HG03039 (cell line): ENCODE measurements around the gene MYEOV.

Experiments
- ATAC-seq: cut with Tn5 transposase; IDR thresholded peaks from one replicate; pipeline ENCODE4 v1.9.1; 2021; ENCODE audit warnings: mild to moderate bottlenecking, moderate library complexity; ENCODE audit not compliant: unreplicated experiment

Gene MYEOV

DNA sequence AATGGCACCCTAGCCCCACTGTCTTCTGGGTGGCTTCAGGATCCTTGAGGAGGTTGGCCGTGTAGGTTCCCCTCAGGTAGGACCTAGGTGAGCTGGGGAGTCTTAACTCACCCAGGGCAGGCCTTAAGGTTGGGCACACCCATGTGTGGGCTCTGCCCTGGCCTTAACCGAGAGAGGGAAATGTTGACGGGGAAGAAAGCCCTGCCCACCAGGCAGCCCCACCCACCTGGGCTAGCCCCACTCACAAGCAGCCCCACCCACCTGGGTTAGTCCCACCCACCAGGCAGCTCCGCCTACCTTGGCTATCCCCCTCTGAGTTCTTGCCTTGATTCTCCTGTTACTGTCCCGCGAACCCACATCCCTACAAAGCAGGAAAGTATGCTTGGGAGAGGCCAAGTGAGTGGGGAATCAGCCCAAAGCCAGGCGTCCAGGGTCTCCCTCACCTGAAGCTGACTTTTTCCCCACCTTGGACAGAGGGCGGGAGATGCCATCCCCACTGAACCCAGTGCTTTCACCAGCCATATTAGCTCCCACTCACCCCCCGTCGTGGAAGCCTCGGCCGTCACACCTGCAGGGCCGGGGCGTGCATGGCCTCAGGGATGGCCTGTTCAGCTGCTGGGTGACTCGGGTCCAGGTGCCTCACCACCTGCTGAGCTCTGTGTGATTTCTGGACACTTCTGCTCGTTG lies at the start of gene MYEOV:
TSS of gene MYEOV (plus strand) at position 337 of the 687 bp plus-strand sequence. CDS start 1,200 bp downstream, outside the sequence.
- no peak for ATAC-seq

DNA sequence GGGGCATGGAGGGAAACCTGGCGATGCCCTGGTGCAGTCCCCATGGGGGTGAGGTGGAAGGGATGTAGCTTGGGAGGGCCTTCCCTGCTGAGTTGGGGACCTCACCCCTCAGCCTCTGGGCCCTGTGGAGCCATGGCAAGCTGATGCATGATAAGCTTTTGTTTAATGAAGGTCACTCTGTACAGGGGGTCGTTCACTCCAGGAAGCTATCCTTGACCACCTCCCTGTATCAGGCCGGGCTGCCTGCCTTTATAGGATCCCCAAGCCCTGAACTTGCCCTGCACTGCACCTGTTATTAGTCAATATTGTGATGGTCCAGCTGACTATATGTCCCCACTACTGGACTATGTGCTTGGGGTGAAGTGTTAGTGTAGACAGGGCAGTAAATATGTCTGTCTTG lies 49.7 kb upstream of the MYEOV start:
- no peak for ATAC-seq

GRCh38 chr11:69245041-69245440 lies 48.9 kb upstream of the MYEOV start:
- ATAC-seq = no peak

GRCh38 chr11:69245491-69246345 lies 48.2 kb upstream of the MYEOV start:
- no peak for ATAC-seq

DNA sequence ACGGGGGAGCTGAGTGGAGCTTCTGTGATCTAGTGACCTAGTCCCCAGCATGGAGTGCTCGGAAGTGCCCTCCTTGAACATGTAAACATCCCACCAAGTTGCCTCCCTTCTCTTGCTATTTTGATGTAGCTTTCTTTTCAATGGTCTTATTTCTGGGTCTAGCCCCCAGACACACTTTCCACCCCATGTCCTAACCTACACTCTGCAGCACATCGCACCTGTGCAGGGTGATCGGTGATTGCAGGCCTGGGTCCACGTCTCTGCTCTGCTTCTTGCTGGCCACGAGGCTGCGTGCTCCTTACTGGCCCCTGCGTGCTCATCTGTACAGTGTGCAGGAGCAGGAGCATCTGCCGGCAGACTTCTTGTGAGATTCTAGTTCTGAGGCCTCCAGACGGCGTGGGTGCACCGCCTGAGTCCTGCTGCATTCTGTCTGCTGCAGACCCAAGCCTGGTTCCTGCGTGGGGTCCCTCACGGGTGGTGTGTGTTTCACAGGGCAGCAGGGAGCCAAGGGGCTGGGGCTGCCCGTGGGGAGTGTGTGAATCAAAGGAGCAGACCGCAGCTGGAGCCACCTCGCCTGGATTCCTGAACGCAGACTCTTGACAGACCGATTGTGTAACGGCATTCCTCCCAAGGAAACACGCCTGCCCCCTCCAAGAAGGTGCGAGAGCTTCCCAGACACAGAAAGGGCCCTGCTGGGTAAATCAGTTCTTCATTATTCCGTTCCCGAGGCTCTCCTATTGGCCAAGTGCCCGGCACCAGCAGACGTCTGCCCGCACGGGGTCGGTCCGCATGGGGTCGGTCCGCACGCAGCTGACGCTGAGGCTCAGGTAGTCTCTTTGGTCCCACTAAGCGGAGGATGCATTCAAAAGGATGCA lies 44.4 kb upstream of the MYEOV start:
- ATAC-seq = no peak

DNA sequence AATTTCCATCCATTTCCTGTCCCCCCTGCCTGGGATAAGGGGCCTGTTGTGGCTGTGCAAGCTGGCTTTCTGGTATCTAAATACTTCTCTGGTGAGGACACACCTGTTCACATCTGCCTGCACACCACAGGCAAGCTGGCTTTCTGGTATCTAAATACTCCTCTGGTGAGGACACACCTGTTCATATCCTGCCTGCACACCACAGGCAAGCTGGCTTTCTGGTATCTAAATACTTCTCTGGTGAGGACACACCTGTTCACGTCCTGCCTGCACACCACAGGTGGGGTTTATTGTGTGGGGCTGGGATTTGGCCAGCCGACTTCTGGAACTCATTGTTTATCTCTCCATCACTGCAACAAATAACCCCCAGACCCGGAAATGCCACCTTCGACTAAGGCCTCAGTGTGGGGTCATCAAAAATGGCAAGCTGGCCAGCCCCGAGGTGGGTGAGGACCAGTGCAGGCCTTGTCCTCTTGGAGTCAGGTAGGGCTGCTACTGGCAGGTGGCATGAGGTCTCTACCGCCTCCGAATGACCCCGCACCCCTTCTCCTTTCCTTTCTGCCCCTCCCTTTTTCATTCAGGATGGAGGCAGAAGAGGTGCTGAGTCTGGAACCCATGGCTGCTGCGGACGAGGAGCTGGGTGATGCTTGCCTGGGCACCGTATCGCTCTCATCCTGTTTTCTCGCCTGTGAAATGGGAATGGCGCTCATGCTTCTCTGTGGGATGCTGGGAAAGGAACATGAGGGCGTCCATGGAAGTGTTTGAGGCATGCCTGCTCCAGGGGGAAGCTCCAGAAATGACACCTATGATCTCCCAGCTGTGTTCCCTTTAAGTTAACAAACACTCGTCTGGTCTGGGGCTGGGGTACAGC lies 43.5 kb upstream of the MYEOV start:
- no peak for ATAC-seq

DNA sequence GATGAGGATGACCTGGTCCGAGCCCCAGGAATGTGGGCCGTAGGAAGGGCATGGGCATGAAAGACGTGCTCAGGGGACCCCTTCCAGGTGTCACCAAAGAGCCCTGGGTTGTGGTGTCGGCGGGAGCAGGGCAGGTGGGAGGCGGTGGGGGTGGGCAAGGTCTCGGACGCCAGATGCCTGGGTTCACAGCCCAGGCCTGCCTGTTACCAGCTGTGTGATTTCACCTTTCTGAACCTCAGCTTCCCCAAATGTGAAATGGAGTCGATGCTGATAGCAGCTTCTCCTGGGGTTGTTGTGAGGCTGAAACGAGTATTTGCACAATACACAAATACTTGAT lies 42.9 kb upstream of the MYEOV start:
- no peak for ATAC-seq

- no peak for ATAC-seq
These were observed 42.1 kb upstream of the MYEOV start for GRCh38 chr11:69251639-69252489.

DNA sequence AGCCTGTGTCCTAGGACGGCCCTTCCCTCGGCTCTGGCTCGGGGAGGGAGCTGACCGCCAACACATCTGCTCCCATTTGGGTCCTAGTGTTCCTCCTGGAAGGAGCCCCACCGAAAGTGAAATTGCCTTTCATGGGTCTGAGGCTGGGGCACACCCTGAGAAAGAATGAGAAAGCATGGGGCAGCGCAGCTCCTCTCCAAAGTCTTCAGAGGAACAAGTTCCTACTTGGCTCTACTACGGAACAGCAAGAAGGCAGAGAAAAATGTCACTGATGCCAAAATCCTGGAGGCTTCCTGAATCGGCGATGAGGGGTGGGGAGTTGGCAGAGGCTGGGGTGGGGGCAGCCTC lies 41.5 kb upstream of the MYEOV start:
- ATAC-seq = no peak

DNA sequence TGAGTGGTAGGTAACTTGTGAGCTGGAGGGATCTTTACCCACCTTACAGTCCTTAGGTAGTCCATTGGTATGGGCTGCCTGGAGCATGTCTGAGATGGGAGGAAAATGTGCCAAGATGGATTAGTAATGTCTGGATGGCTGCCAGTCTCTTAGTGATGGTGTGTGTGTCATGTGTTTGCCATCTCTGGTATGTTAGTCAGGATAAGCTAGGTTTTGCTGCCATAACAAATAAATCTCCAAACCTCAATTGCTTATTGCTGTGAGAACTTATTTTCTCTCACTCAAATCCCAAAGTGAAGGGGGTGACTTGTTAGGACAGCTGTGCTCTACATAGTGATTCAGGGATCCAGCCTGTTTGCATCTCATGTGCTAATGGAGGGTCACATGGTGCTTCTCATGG lies 40.9 kb upstream of the MYEOV start:
- no peak for ATAC-seq

DNA sequence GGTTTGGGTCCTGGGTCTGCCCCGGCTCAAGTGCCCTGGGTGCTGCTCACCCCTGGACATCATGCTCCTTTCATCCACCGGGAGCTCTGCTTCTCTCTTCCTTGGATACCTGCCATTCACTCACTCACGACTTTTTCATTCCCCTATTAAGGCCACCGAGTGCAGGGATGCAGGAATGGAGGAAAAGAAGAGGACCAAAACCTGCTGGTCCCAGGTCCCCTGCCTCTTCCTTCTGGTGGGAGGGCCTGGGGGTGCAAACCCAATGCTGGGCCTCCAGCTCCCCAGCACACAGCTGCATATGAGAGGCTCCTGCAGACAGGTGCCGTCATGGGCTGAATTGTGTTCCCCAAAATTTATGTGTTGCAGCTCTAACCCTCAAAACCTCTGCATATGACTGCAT lies 36.8 kb upstream of the MYEOV start:
- ATAC-seq = no peak

GRCh38 chr11:69257838-69258658 lies 35.9 kb upstream of the MYEOV start:
- ATAC-seq = no peak

- ATAC-seq = no peak
These were observed 34.9 kb upstream of the MYEOV start for GRCh38 chr11:69259096-69259495.

DNA sequence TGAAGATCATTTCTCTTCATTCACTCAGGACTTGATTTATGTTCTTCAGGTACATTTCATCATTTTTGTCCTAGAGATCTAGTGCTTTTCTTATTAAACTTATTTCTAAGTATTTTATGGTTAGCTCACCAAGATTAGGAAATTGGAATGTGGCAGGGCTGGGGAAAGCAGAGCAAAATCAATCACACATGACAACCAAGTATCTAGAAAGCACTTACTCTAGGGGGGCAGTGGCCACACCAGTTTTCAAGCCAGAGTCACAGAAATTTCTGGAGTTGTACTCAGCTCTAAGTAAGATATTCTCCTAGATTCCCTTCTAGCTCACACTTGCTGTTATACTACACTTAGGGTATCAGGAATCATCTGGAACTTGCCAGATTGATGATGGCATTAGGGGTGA lies 33.3 kb upstream of the MYEOV start:
- no peak for ATAC-seq

DNA sequence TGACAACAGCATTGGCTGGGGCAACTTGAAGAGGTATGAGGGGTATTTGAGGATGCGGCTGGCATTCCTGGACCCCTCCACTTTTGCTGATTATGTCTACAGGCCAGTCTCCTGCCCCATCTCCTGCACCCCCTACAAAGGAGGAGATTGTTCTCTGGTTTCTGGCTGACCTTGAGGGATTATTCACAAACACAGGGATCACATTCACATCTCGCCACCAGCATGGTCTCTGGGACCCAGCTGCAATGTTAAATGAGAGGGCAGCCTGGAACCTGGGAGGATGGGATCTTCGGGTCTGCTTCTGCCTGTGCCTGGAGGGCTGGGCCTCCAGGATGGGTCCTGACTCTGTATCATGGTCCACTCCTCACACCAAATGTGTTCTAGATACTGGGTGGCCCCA lies 32.8 kb upstream of the MYEOV start:
- no peak for ATAC-seq

DNA sequence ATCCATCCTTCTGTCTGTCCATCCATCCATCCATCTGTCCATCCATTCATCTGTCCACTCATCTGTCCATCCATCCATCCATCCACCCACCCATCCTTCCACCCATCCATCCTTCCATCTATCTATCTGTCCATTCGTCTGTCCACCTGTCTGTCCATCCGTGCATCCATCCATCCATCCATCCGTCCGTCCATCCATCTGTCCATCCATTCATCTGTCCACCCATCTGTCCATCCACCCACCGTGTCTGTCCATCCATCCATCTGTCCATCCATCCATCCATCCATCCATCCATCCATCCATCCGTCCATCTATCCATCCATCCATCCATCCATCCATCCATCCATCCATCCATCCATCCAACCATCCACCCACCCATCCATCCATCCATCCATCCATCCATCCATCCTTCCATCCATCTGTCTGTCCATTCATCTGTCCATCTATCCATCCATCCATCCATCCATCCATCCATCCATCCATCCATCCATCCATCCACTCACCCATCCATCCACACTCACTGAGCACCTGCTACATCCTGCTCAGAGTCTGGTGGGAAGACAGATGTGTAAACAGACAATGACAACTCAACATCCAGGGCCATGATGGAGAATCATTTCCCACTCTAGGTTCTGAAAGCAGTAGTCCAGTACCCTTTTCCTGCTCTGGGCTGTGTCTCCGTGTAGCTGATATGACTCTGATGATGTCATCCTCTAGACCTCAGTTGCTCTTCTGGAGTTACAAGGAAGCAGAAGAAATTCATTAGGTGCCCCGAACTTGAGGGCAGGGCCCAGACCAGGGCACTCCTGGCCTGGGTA lies 30.8 kb upstream of the MYEOV start:
- ATAC-seq = no peak

DNA sequence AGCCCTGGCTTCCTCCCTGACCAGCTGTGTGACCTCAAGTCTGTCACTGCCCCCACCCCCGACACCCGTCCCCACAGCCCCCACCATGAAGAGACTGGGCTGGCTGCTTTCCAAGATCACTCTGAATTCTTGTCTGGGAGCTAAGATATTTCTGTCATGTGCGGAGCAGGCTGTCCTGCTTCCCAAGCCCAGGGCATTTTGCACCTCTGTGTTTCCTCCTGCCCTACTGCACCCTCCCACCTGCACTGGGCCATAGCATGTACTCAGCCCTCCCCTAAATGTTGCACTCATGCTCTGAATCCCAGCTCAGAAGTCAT lies 30.3 kb upstream of the MYEOV start:
- no peak for ATAC-seq

DNA sequence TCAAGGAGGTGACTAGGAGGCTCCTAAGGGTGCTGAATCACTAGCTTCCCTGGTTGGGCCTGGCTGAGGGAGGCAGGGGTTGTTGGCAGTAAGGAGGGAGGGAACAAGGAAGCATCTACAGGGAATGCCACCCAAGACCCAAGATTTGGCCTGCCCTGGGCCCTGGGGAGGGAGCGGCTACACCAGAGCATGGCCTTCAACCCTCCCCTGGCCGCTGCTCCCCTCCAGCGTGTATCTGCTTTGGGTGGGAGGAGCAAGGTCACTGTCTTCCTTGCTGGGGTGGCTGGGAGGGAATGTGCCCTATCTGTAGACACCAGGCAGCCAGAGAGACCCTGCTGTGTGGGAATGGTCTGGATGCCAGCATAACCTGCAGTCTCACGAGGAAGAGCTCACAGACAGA lies 29.5 kb upstream of the MYEOV start:
- ATAC-seq = no peak
